ENCODE data around the gene PLSCR2.
"Not testable (repeated sequence)": the region's sequence is repeated elsewhere in the genome, so short reads cannot be mapped to it uniquely, and the experiment has no call there.

PLSCR2 gene

DNA sequence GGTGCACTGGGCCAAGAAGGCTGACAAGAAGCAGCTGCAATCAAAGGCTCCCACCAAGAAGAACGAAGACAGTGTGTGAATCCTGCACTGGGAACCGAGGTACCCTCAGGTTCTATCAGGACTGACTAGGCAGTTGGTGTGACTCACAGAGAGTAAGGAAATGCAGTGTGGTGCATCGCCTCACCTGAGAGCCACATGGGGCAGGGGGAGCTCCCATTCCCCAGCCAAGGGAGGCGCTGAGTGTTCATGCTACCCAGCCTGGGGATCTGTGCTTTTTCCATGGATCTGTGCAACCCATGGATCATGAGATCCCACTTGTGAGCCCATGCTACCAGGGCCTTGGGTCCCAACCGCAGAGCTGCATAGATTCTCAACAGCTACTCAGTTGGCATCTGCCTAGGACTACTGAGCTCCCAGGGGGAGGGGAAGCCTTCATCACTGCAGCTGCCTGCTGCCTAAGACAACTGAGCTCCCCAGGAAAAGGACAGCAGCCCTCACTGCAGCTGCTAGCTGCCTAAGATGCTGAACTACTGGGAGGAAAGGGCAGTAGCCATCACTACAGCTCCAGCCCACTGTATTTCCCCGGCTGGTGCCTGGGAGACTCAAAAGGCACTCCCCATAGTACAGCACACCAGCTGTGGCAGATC lies 6.9 kb upstream of the PLSCR2 start:
- DNase-seq: no peak

DNA sequence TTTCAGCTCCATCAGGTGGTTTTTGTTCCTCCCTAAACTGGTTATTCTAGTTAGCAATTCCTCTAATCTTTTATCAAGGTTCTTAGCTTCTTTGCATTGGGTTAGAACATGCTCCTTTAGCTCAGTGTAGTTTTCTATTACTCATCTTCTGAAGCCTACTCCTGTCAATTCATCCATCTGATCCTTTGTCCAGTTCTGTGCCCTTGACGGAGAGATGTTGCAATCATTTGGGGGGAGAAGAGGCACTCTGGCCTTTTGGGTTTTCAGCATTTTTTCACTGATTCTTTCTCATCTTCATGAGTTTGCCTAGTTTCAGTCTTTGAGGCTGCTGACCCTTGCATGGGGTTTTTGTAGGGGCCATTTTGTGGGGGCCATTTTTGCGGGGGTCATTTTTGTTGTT lies 5.6 kb upstream of the PLSCR2 start:
- DNase-seq: not testable (repeated sequence)

DNA sequence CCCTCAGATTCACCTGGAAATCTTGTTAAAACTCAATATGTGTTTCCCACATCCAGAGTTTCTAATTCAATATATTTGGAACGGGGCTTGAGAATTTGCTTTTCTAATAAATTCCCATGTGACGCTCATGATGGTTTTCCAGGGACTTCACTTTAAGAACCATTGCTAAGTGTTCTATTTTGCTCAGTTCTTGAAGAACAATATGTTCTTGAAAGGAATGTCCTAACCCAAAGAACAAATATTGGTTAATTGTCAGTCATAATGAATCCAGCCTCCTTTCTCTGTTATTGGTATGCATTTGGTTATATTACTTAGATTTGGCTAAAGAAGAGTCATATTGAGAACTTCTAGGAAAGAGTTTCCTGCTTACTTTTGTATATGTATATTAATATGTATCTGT lies 4.4 kb upstream of the PLSCR2 start:
- no peak for DNase-seq

DNA sequence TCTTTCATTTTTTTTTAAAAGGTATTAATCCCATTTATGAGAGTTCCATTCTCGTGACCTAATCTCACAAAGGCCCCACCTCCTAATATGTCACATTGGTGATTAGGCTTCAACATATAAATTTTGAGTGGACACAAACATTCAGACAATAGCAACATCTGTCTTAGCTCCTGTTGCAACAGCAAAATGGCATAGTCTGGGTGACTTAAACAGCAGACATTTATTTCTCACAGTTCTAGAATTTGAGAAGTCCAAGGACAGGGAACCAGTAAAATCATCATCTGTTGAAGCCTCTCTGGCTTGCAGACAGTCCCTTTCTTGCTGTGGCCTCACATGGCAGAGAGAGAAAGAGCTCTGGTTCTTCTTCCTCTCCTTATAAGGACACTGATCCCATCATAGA lies 3.2 kb upstream of the PLSCR2 start:
- DNase-seq: no peak

DNA sequence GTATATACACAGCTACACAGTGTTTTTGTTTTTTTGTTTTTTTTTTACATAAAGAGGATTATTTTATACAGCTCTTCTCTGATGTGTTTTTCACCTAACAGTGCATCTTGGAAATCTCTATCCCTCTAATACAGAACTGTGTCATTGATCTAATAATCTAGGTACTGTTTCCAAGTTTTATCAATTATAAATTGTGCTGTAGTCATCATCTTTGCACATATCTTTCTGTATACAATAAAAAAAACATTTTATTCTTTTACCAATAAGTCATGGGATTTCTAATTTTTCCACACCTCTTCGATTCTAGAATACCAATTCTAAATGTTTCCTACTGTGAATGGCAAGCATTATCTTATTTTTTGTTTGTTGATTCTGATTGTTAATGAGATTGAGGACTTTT lies 1.7 kb upstream of the PLSCR2 start:
- no peak for DNase-seq

DNA sequence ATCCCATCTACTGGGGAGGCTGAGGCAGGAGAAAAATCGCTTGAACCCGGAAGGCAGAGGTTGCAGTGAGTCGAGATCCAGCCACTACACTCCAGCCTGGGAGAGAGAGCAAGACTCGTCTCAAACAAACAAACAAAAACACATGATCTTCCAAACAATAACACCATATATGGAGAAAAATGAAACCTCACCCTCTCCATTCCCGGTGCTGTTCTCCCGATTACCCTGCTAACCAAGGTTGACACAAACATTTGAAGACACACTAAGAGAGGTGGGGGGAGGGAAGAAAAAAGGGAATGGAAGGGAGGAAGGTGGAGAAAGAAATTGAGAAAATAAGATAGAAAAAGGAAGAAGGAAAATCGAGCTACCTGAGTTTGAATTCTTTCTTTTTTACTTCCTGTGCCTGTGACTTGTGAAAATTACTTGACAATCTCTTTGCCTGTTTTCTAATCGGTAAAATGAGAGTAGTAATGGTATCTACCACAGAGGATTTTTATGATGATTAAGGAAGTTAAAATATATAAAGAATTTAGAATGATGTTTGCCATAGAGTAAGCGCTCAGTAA lies 1.1 kb upstream of the PLSCR2 start:
- no peak for DNase-seq

DNA sequence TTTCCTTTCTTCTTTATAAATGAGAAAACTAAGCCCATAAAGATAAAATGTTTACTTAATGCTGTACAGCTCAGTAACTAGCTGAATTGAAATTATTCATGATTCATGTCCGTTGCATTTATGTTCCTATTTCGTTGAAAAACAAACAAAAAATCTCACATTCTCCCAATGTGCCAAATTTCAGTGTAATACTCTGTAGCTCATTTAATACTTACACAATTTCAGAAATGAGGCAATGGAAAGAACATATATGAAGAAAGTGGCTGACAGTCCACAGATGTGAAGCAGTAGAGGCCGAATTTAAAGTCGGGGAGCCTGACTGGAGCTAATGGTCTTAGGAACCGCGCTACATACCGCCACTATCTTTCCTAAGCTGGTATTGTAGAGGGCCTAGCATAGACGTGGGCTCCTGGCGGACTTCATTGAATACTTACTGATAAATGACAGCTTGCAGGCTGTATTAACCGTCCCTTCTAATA lies 651 bp downstream of the PLSCR2 start:
- DNase-seq: no peak

DNA sequence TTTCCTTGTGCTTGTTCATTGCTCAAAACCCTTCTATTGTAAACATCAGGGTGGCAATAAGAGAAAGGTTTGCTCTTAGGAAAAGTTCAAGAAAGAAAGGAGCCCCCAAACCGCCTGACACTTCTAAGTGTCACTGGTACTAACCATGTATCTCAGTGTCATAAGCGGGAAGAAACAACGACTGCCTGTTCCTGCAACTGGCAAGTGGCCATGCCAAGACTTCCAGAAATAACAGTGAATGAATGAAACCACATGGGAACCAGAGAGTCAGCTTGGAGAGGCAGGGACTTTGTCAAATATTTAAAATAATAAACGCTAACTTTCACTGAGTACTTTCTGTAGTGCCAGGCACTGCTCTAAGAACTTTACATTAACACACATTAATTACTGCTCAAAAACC lies 1.1 kb downstream of the PLSCR2 start:
- no peak for DNase-seq

DNA sequence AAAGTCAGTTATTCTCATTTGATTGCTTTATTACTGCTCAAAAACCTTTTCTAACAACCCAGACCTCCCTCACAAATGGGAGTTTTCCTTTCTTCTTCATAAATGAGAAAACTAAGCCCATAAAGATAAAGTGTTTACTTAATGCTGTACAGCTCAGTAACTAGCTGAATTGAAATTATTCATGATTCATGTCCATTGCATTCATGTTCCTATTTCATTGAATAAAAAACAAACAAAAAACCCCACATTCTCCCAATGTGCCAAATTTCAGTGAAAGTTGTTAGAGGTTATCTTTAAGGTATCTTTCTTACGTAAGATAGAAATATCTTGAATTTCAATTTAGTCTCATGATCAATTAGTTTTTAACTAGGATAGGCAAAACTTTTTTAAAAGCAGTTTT lies 2.8 kb downstream of the PLSCR2 start:
- DNase-seq: no peak

DNA sequence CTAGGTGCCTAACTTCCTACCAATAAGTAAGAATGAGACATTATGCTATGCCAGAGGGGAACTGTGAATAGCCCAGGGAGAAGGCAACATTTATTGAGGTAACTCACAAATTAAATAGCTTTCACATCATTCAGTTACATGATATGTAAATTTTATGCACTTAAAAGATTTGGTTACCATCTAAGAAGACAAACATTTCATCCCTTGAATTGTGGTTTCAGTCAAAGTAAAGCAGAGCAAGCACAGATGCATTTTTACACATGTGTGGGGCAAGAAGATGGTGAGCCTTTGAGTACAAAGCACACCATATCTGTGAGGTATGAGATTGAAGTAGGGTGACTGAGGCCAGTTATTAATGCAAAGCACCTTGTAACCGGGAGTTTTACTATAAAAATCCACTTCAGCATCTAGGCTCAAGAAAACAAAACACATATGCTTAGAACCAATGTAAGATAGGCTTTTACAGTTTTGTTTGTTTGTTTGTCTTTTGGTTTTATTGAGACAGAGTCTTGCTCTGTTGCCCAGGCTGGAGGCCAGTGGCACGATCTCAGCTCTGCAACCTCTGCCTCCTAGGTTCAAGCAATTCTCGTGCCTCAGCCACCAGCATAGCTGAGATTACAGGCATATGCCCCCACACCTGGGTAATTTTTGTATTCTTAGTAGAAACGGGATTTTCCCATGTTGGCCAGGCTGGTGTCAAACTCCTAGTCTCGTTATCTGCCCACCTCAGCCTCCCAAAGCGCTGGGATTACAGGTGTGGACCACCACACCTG lies 3.5 kb downstream of the PLSCR2 start:
- no peak for DNase-seq

DNA sequence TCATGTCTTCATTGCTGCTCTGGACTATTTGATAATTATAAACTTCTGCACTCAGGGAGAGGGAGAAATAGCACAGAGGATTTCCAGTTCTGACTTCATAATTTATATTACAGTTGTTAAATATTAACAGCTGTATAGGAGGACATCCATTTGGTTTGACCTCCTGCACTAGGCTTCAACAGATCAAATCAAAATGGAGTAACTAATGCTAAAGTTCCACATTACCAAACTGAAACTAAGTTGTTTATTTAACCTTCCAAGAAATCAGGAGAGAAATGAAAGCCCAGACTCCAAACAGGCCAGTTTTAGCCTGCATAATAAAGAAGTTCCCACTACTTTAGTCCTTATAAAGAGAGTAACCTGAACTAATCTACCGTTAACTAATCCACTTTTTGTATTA lies 4.6 kb downstream of the PLSCR2 start:
- DNase-seq: no peak

DNA sequence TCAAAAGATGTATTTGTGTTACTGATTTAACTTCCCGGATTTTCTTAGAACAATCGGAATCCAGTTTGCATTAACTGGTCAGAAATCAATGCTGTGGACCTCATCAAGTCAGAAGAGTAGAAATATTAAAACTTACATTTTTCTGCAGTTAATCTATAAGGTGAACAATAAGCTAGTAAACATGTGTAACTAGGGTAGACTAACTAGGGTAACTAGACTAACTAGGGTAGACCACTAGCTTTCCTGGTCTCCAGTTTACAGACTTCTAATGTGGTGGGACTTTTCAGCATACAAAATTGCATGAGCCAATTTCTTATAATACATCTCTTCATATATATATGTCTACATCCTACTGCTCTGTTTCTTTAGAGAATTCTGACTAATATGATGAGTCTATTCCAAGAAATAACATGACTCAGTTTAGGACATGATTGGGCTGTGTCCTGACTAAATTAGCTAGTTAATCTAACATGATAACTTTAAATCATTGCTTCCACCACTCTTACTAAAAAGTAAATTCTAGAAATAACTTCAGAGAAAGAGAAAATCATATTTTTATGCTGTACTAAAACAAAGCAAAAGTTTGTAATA lies 5.3 kb downstream of the PLSCR2 start:
- no peak for DNase-seq

DNA sequence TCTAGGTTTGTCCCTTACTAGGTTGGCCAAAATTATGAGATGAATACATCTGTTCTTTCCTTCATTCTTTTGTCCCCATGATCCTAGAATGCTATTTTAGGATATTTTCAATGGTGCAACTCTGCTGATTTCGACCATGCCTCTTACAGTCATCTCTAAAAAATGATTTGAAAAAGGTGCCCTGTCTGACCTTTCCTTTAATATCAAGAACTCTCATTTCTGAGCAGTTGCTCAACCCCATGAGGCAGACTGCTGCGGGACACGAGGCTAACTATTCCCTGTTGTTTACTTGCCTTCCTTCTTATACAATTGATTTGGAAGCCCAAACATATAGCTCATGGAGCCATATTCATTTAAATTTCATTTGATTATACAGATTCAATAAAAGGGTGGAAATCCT lies 14.6 kb downstream of the PLSCR2 start:
- no peak for DNase-seq

DNA sequence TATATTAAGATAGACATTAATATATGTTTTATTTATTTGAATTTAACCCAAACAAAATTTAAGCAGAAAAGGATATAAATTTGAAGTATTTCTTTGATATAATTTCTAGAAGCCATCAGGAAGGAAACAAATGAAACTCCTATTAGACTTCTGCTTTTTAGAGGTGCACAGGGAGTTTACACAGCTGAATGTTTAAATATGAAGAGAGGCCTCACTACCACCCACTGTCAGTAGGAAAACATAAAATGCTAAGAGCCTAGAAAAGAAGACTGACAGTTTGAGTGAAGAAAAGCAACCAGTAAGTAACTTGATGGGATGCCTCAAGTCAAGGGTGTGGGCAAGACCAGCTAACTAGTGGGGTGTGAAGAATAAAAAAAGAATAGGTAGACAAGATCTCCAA lies 19.7 kb downstream of the PLSCR2 start:
- no peak for DNase-seq

DNA sequence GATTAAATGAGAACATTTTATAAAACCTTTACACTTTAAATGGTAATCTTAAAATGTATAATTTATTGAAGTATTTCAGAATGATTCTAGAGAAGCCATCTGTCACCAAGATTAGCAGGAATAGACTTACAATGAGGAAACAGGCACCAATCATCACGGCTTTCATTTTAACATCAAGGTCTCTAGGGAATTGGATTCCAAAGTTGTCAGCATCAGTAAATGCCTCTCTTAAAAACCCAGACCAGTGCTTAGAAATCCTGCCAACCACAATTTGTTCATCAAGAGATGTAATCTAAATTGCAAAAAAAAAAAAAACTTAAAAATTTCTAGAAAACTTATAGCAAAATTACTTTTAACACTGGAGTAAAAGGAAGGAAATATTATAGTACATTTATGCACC lies 20.3 kb downstream of the PLSCR2 start:
- no peak for DNase-seq

DNA sequence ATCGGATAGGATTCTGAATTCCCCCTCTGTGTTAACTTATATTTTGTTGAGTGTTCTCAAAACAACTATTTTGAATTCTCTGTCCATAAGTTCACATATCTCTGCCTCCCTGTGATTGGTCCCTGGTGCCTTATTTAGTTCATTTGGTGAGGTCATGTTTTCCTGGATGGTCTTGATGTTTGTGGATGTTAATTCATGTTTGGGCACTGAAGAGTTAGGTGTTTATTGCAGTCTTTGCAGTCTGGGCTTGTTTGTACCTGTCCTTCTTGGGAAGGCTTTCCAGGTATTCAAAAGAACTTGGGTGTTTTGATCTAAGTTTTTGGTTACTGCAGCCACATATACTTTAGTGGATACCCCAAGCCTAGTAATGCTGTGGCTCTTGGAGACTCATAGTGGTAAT lies 23.3 kb downstream of the PLSCR2 start:
- DNase-seq: no peak

DNA sequence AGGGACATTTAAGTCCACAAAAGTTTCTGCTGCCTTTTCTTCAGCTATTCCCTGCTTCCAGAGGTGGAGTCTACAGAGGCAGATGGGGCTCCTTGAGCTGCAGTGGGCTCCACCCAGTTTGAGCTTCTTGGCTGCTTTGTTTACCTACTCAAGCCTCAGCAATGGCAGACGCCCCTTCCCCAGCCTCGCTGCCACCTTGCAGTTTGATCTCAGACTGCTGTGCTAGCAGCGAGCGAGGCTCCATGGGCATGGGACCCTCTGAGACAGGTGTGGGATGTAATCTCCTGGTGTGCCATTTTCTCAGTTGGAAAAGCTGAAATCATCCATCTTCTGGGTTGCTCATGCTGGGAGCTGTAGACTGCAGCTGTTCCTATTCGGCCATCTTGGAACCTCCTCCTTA lies 29.1 kb downstream of the PLSCR2 start:
- DNase-seq: not testable (repeated sequence)

DNA sequence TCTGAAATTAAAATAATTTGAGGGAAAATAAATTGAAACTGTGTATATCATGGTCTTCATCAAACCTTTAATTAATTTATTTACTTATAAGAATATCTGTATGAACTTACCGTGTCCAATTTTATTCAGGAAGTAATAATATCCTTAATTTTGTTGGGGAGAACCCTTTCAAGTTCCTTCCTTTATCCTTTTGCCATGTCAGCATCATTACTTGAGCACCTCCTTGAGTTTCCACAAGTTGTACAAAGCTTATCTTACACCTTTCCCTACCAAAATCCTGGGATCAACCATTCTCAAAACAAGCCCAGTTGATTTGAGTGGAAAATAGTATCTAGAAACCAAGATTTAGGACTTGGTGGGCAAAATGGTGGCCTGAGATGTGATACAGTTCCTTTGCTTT lies 37.3 kb downstream of the PLSCR2 start:
- DNase-seq: no peak

DNA sequence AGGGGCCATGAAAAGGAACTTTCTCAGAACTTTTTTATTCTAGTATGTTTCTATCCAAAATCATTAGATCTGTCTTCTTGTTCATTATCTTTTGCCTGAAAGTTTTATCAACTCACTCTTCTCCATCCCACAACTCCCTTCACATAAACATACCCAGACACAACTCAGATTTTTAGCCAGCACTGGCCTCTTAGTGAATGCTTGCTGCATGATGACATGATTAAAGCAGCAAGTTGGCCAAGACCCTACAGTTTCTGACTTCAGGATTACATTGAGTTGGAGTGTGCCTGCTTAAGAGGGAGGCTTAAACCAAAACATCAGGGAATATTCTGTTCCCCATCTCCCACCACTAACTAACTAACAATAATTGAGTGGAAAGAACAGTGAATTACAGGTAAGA lies 38.1 kb downstream of the PLSCR2 start:
- DNase-seq: no peak

DNA sequence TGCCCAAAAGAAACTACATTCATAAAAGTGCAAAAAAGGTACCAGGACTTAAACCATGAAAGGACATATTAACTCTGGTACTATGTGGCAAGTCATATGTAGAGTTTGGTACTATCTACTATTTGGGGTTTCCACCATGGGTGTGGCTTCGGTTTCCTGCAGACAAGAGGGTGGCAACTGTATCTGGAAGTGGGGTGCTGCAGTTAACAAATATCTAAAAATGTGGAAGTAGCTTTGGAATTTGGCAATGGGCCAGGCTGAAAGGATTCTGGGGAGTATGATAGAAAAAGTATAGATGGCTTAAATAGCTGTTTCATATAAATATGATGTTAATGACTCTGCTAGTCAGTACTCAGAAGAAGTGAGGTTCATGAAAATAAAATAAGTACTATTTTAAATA lies 44.0 kb downstream of the PLSCR2 start:
- DNase-seq: no peak

DNA sequence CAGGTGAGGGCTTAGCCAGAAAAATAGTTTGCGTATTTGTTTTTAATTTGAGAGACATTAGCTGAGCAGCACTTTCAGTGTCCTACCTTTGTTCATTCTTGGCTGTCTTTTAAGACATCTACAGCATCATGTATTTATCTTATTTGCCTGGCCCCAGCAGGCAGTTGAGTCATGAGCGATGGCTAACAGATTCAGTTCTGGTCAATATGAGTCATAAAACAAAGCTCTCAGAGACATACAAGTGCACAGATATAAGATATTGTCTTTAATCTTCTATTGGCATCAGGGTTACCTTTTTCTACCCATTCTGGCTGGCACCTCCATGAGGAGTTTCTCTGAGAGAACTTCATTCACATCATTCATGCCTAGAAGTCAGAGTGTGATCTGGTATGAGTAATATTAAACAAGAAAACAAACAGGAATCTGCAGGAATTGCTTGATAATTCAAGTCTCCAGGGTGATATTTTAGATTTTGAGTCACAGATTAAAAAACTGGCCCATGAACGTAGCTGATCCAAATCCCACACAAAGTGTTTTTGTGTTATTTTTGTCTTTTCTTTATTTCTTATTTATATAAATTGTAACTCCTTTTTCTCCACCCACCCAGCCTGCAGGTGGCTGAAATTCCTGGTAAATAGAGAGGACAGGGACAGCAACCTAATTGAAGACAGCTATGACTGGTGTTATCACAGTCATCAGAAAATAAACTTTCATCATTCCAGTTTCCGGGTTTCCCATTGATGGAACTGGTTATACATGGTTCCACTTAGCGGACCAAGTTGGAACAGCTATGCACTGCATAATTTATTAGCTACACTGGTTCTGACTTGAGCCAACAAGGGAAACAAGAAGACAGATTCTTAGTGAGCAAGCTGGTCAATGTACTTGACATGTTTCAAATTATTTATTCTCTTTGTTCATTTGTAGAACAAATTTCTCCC lies 47.3 kb downstream of the PLSCR2 start:
- no peak for DNase-seq

DNA sequence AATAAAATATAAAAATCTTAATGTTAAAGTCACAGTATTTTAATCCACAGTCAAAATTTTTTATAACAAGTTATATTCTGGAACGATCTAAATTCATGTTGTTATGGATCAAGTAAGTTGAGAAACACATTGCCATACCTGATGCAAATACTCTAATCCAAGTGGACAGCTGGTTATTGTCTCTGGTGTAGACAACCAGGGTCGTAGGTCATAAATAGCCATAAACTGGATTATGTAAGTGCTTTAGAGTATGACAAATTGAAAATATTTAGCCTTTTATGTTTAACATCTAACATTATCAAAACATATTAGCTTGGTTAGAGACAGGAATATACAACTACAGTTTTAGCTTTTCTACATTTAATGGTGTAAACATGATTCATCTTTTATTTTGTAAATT lies 53.0 kb downstream of the PLSCR2 start:
- no peak for DNase-seq

DNA sequence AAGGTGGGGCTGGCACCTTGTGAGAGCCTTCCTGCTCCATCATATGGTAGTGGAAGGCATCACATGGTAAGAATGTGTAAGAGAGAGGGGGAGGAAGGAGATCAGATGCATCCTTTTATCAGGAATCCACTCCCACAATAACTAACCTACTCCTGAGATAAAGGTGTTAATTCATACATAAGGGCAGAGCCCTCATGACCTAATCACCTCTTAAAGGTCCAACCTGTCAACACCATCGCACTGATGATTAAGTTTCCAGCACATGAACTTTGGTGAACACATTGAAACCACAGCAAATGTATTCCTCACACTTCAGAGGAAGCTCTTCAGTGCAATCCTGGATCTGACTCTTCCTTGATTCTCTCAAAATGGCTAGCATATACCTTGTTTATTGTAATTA lies 55.4 kb downstream of the PLSCR2 start:
- DNase-seq: no peak
